ENCODE results near the gene ATG5.

The ATG5 gene

GRCh38 chr6:106185615-106186014 is 139.9 kb downstream of the ATG5 start:
- TF ChIP-seq GLIS3 (CRISPR knock-in tag; IDR thresholded peaks at IDR 0.05): no peak
- TF ChIP-seq, protein P1, sequence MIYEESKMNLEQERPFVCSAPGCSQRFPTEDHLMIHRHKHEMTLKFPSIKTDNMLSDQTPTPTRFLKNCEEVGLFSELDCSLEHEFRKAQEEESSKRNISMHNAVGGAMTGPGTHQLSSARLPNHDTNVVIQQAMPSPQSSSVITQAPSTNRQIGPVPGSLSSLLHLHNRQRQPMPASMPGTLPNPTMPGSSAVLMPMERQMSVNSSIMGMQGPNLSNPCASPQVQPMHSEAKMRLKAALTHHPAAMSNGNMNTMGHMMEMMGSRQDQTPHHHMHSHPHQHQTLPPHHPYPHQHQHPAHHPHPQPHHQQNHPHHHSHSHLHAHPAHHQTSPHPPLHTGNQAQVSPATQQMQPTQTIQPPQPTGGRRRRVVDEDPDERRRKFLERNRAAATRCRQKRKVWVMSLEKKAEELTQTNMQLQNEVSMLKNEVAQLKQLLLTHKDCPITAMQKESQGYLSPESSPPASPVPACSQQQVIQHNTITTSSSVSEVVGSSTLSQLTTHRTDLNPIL (CRISPR knock-in tag; IDR thresholded peaks at IDR 0.05; ENCODE audit: low read depth): no peak
- ATAC-seq: no peak

DNA sequence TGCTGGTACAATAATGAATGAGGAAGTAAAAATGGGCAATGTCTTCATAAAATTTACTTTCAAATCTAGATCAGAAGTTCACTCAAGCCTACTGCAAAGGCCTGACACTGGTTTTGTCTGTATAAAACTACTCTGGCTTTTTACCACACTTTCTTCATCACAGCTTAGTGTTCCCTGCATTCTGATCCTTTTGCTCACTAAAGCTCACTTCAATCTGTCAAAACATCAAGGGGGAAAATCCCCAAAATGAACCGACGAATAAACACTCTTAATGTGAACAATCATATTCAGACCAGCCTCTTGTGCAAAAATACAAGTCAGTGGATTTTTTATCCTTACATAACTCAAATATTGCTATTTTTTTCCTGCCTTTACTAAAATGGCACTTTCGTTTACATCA is 140.9 kb downstream of the ATG5 start:
- ATAC-seq: no peak
- no peak for TF ChIP-seq PATZ1 (CRISPR knock-in tag; IDR thresholded peaks at IDR 0.05; ENCODE audit: borderline replicate concordance)
- no peak for TF ChIP-seq ISL1 (CRISPR knock-in tag; IDR thresholded peaks at IDR 0.05)
- TF ChIP-seq TCF4 (CRISPR knock-in tag; IDR thresholded peaks at IDR 0.05; ENCODE audit: borderline replicate concordance): no peak
- no peak for TF ChIP-seq RARB (CRISPR knock-in tag; IDR thresholded peaks at IDR 0.05)
- TF ChIP-seq PPARA (CRISPR knock-in tag; IDR thresholded peaks at IDR 0.05; ENCODE audit: borderline replicate concordance): no peak
- TF ChIP-seq ARNTL (CRISPR knock-in tag; IDR thresholded peaks at IDR 0.05; ENCODE audit: borderline replicate concordance, low read depth): no peak
- no peak for TF ChIP-seq ZNF70 (CRISPR knock-in tag; IDR thresholded peaks at IDR 0.05)
- no peak for TF ChIP-seq ZNF8 (CRISPR knock-in tag; IDR thresholded peaks at IDR 0.05)
- no peak for TF ChIP-seq ZC3H10 (CRISPR knock-in tag; IDR thresholded peaks at IDR 0.05)
- TF ChIP-seq, protein P2, sequence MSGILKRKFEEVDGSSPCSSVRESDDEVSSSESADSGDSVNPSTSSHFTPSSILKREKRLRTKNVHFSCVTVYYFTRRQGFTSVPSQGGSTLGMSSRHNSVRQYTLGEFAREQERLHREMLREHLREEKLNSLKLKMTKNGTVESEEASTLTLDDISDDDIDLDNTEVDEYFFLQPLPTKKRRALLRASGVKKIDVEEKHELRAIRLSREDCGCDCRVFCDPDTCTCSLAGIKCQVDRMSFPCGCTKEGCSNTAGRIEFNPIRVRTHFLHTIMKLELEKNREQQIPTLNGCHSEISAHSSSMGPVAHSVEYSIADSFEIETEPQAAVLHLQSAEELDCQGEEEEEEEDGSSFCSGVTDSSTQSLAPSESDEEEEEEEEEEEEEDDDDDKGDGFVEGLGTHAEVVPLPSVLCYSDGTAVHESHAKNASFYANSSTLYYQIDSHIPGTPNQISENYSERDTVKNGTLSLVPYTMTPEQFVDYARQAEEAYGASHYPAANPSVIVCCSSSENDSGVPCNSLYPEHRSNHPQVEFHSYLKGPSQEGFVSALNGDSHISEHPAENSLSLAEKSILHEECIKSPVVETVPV (CRISPR knock-in tag; IDR thresholded peaks at IDR 0.05): no peak
- TF ChIP-seq ZNF565 (CRISPR knock-in tag; conservative IDR thresholded peaks at IDR 0.05; ENCODE audit: low read depth): no peak
- no peak for TF ChIP-seq OSR1 (CRISPR knock-in tag; IDR thresholded peaks at IDR 0.05)
- TF ChIP-seq ZFP3 (CRISPR knock-in tag; IDR thresholded peaks at IDR 0.05): no peak
- TF ChIP-seq BACH2 (CRISPR knock-in tag; IDR thresholded peaks at IDR 0.05; ENCODE audit: borderline replicate concordance): no peak

DNA sequence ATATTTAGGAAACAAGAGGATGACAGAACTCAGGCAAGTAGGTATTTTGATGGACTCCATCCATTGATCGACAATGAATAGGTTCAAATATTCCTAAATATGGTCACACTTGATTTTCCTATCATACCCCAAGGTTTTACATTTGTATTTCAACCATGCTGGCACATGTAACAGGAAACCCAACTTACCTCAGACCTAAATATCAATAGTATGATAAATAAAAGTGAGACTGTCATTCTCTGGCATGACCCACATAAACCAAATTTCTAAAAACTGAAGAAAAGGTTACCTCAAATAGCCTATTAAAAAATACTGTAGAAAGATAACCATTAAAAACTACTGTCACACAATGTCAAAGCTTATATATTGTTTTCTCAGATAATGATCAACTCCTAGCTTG is 142.1 kb downstream of the ATG5 start:
- no peak for ATAC-seq
- TF ChIP-seq ISL1 (CRISPR knock-in tag; IDR thresholded peaks at IDR 0.05) (no peak), ZNF565 (CRISPR knock-in tag; conservative IDR thresholded peaks at IDR 0.05; ENCODE audit: low read depth) (no peak)

- TF ChIP-seq, protein P3, sequence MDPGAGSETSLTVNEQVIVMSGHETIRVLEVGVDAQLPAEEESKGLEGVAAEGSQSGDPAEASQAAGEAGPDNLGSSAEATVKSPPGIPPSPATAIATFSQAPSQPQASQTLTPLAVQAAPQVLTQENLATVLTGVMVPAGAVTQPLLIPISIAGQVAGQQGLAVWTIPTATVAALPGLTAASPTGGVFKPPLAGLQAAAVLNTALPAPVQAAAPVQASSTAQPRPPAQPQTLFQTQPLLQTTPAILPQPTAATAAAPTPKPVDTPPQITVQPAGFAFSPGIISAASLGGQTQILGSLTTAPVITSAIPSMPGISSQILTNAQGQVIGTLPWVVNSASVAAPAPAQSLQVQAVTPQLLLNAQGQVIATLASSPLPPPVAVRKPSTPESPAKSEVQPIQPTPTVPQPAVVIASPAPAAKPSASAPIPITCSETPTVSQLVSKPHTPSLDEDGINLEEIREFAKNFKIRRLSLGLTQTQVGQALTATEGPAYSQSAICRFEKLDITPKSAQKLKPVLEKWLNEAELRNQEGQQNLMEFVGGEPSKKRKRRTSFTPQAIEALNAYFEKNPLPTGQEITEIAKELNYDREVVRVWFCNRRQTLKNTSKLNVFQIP (CRISPR knock-in tag; IDR thresholded peaks at IDR 0.05; ENCODE audit: borderline replicate concordance, low read depth): no peak
- TF ChIP-seq ZNF8 (CRISPR knock-in tag; IDR thresholded peaks at IDR 0.05): no peak
- no peak for TF ChIP-seq BACH2 (CRISPR knock-in tag; IDR thresholded peaks at IDR 0.05; ENCODE audit: borderline replicate concordance)
- no peak for TF ChIP-seq ISL1 (CRISPR knock-in tag; IDR thresholded peaks at IDR 0.05)
- no peak for TF ChIP-seq RARB (CRISPR knock-in tag; IDR thresholded peaks at IDR 0.05)
- TF ChIP-seq, protein P2 (CRISPR knock-in tag; IDR thresholded peaks at IDR 0.05): no peak
- no peak for TF ChIP-seq CSDC2 (CRISPR knock-in tag; IDR thresholded peaks at IDR 0.05)
- TF ChIP-seq TCF4 (CRISPR knock-in tag; IDR thresholded peaks at IDR 0.05; ENCODE audit: borderline replicate concordance): no peak
- no peak for TF ChIP-seq PATZ1 (CRISPR knock-in tag; IDR thresholded peaks at IDR 0.05; ENCODE audit: borderline replicate concordance)
- TF ChIP-seq TOX (CRISPR knock-in tag; IDR thresholded peaks at IDR 0.05; ENCODE audit: borderline replicate concordance): no peak
- TF ChIP-seq ZNF70 (CRISPR knock-in tag; IDR thresholded peaks at IDR 0.05): no peak
- no peak for TF ChIP-seq ZNF565 (CRISPR knock-in tag; conservative IDR thresholded peaks at IDR 0.05; ENCODE audit: low read depth)
- no peak for TF ChIP-seq OSR1 (CRISPR knock-in tag; IDR thresholded peaks at IDR 0.05)
- no peak for TF ChIP-seq ZFP3 (CRISPR knock-in tag; IDR thresholded peaks at IDR 0.05)
- no peak for TF ChIP-seq ARNTL (CRISPR knock-in tag; IDR thresholded peaks at IDR 0.05; ENCODE audit: borderline replicate concordance, low read depth)
- no peak for TF ChIP-seq PPARA (CRISPR knock-in tag; IDR thresholded peaks at IDR 0.05; ENCODE audit: borderline replicate concordance)
- no peak for TF ChIP-seq GLIS3 (CRISPR knock-in tag; IDR thresholded peaks at IDR 0.05)
- peak; percentile 11; the same call in 2 of the 3 replicates for ATAC-seq
Measured at GRCh38 chr6:106182455-106182854, 143.1 kb downstream of the ATG5 start.

All from SK-N-SH treated with all-trans-retinoic acid at 6 μM for 48 hours (cell line).